GM23338 (cell line): ENCODE measurements around the gene LRMDA. TPM values are rescaled to one million over a fixed set of nuclear protein-coding genes. Genes with fewer than 3 reads are reported as not detected.

ENCODE experiments used
- ATAC-seq: fragments of 200-7000 bp; cut with Tn5 transposase; 3 replicates; pipeline ENCODE4 v1.9.1; 2020
- DNase-seq: peaks from one replicate; pipeline ENCODE4 v3.0.0-alpha.2; 2015; ENCODE audit warnings: low spot score
- H2AFZ ChIP-seq: fragments of 200-600 bp; sonication (generic); 2 replicates; pipeline ENCODE4 v1.8.0; 2016; ENCODE audit warnings: antibody characterized with exemption, mild to moderate bottlenecking, moderate library complexity
- H3F3A ChIP-seq: fragments of 200-600 bp; sonication (generic); replicated peaks from 2 replicates; pipeline ENCODE4 v1.8.0; 2017; ENCODE audit warnings: antibody characterized with exemption, mixed run types, low read depth
- H3K27ac ChIP-seq: fragments of 200-600 bp; sonication (generic); 2 replicates; pipeline ENCODE4 v1.6.1; 2016; ENCODE audit warnings: low read depth
- H3K27me3 ChIP-seq: fragments of 200-600 bp; sonication (generic); 2 replicates; pipeline ENCODE4 v1.8.0; 2016; ENCODE audit warnings: mild to moderate bottlenecking, mixed run types, moderate library complexity; ENCODE audit not compliant: insufficient read depth
- H3K36me3 ChIP-seq: fragments of 200-600 bp; sonication (generic); 2 replicates; pipeline ENCODE4 v1.8.0; 2016; ENCODE audit warnings: mild to moderate bottlenecking; ENCODE audit not compliant: insufficient read depth
- H3K4me1 ChIP-seq: fragments of 200-600 bp; sonication (generic); 2 replicates; pipeline ENCODE4 v1.8.0; 2016; ENCODE audit warnings: mild to moderate bottlenecking, moderate library complexity; ENCODE audit not compliant: insufficient read depth
- H3K4me2 ChIP-seq: fragments of 200-600 bp; sonication (generic); 2 replicates; pipeline ENCODE4 v1.7.1; 2017; ENCODE audit warnings: mixed run types
- H3K4me3 ChIP-seq: fragments of 200-600 bp; sonication (generic); 2 replicates; pipeline ENCODE4 v1.6.1; 2016; ENCODE audit warnings: mixed run types
- H3K79me2 ChIP-seq: fragments of 200-600 bp; sonication (generic); replicated peaks from 2 replicates; pipeline ENCODE4 v1.8.0; 2017; ENCODE audit warnings: mild to moderate bottlenecking; ENCODE audit not compliant: insufficient read depth
- H3K9me2 ChIP-seq: fragments of 200-600 bp; sonication (generic); 2 replicates; pipeline ENCODE4 v1.8.0; 2017; ENCODE audit not compliant: insufficient read depth
- H4K20me1 ChIP-seq: fragments of 200-600 bp; sonication (generic); replicated peaks from 2 replicates; pipeline ENCODE4 v1.8.0; 2017; ENCODE audit warnings: mild to moderate bottlenecking; ENCODE audit not compliant: insufficient read depth
- H3K27ac Mint-ChIP-seq: 2 replicates; pipeline ENCODE4 v1.8.0; 2020; ENCODE audit warnings: inconsistent platforms, mild to moderate bottlenecking, moderate library complexity, mixed read lengths
- H3K27me3 Mint-ChIP-seq: 3 replicates; pipeline ENCODE4 v1.8.0; 2022; ENCODE audit warnings: low read depth, mild to moderate bottlenecking, moderate library complexity, mixed read lengths, inconsistent platforms; ENCODE audit not compliant: insufficient read depth, poor library complexity
- H3K36me3 Mint-ChIP-seq: 3 replicates; pipeline ENCODE4 v1.8.0; 2021; ENCODE audit warnings: low read depth, mild to moderate bottlenecking, inconsistent platforms, moderate library complexity, mixed read lengths
- H3K4me1 Mint-ChIP-seq: 3 replicates; pipeline ENCODE4 v1.8.0; 2020; ENCODE audit warnings: mild to moderate bottlenecking, inconsistent platforms, mixed read lengths
- H3K4me3 Mint-ChIP-seq: 3 replicates; pipeline ENCODE4 v1.8.0; 2021; ENCODE audit warnings: moderate library complexity, mild to moderate bottlenecking, inconsistent platforms, mixed read lengths
- H3K9me3 Mint-ChIP-seq: 3 replicates; pipeline ENCODE4 v1.8.0; 2020; ENCODE audit warnings: moderate library complexity, mild to moderate bottlenecking, inconsistent platforms, mixed read lengths
- CREB1 ChIP-seq: fragments of 250-450 bp; sonication (Bioruptor Pico); IDR thresholded peaks from 2 replicates; pipeline ENCODE4 v1.5.0; 2020; ENCODE audit warnings: low read depth, mild to moderate bottlenecking, moderate library complexity
- EZH2 ChIP-seq: fragments of 200-600 bp; sonication (generic); IDR thresholded peaks from one replicate; pipeline ENCODE4 v1.8.0; 2017; ENCODE audit warnings: antibody characterized with exemption, mild to moderate bottlenecking, low read depth; ENCODE audit not compliant: unreplicated experiment
- EZH2phosphoT487 ChIP-seq: fragments of 200-600 bp; sonication (generic); IDR thresholded peaks from one replicate; pipeline ENCODE4 v1.8.1; 2018; ENCODE audit warnings: antibody characterized with exemption; ENCODE audit not compliant: unreplicated experiment
- JUNB ChIP-seq: IDR thresholded peaks from one replicate; pipeline ENCODE4 v1.6.1; 2016; ENCODE audit warnings: antibody characterized with exemption; ENCODE audit not compliant: unreplicated experiment
- NANOG ChIP-seq: IDR thresholded peaks from 2 replicates; pipeline ENCODE4 v1.6.1; 2016; ENCODE audit warnings: antibody characterized with exemption, borderline replicate concordance
- POLR2AphosphoS5 ChIP-seq: IDR thresholded peaks from 2 replicates; pipeline ENCODE4 v1.6.1; 2016; ENCODE audit warnings: antibody characterized with exemption, low read depth
- STAT1 ChIP-seq: IDR thresholded peaks from one replicate; pipeline ENCODE4 v1.6.1; 2016; ENCODE audit warnings: antibody characterized with exemption; ENCODE audit not compliant: unreplicated experiment
- ZNF114 ChIP-seq: fragments of 250-450 bp; sonication (Bioruptor Pico); IDR thresholded peaks from 2 replicates; pipeline ENCODE4 v1.5.0; 2020; ENCODE audit warnings: mild to moderate bottlenecking, moderate library complexity
- ZNF331 ChIP-seq: fragments of 250-450 bp; sonication (Bioruptor Pico); IDR thresholded peaks from 2 replicates; pipeline ENCODE4 v1.5.0; 2020; ENCODE audit warnings: low read depth, mild to moderate bottlenecking, moderate library complexity
- polyA plus RNA-seq: library from polyadenylated mRNA; unstranded; fragments of >200 nt; fragmentation: Nextera tagmentation; extraction: Ambion mirVana; gene quantifications from 2 replicates; pipeline ENCODE4 v1.2.1, GENCODE V29; 2016
- total RNA-seq: library from RNA; depleted of rRNA; stranded (reverse); fragments of >200 nt; shearing (Covaris generic); gene quantifications from 2 replicates; pipeline ENCODE4 v1.2.3, GENCODE V29; 2014
- TF ChIP-seq, protein P1 (sequence below): IDR thresholded peaks from one replicate; pipeline ENCODE4 v1.6.1; 2018; ENCODE audit warnings: antibody characterized with exemption; ENCODE audit not compliant: unreplicated experiment
- TF ChIP-seq, protein P2 (sequence below): IDR thresholded peaks from 2 replicates; pipeline ENCODE4 v1.6.1; 2016; ENCODE audit warnings: antibody characterized with exemption
- TF ChIP-seq, protein P3 (sequence below), 2 experiments: fragments of 200-600 bp in 1 of 2; sonication (generic) in 1 of 2; conservative IDR thresholded peaks; 2 replicates each; pipeline versions ENCODE4 v1.5.1 to v1.6.1; 2016 to 2017; ENCODE audit warnings: antibody characterized with exemption in 2 of 2, low read depth in 2 of 2, mild to moderate bottlenecking in 2 of 2, moderate library complexity in 1 of 2
- TF ChIP-seq, protein P4 (sequence below): fragments of 250-450 bp; sonication (Bioruptor Pico); IDR thresholded peaks from 2 replicates; pipeline ENCODE4 v1.5.0; 2020; ENCODE audit warnings: mild to moderate bottlenecking, moderate library complexity

Gene LRMDA
- total and polyA plus RNA-seq, 2 experiments from 2014 or later = 0.90 to 1.8 TPM

DNA sequence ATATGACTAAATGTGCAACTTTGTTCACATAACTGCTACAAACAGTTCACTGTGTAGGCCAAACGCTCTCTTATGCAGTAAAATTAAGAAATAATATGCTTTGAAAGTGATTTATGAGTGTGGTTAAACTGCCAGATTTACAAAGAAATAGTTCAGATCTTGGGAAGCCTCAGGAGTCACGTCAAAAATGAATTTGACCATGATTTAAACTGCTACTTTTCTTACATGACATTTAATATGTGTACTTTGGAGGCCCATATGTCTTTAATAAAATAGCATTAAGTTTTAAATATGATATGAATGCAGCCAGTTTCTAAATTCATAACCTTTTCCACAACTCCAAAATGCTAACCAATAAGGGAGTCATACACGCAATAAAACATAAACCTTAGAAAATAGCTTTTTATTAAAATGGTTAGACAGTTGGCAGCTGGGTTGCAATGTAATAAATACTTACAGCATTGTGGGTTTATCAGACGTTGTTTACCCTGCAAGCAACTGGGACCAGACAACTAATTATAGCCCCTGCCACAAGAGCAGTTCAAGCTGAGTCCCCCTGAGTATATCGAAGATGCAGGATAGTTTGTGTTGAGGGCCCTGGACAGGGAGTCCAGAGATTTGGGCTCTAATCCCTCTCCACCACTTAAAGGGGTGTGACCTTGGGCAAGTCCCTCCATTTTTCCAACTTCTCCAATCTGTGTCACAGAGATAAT is 640.4 kb downstream of the LRMDA start:
- peaks cover 46% of the 10 kb centered on the region for H3K36me3 Mint-ChIP-seq
- Histone ChIP-seq H3K9me2 (peaks cover 15% of the 10 kb centered on the region), H3F3A (no peaks in the 10 kb centered on the region), H3K36me3 (no peaks in the 10 kb centered on the region; the same call in 1 of the 2 replicates), H3K79me2 (no peaks in the 10 kb centered on the region), H4K20me1 (no peaks in the 10 kb centered on the region), H3K4me2 (no peak overlapping the region), H3K4me1 (no peaks in the 10 kb centered on the region), H3K4me3 (no peak overlapping the region), H3K27ac (no peak overlapping the region), H2AFZ (no peak overlapping the region), H3K27me3 (no peaks in the 10 kb centered on the region)
- TF ChIP-seq POLR2AphosphoS5 (no peak), ZNF114 (no peak), NANOG (no peak), STAT1 (no peak), EZH2phosphoT487 (no peak), ZNF331 (CRISPR knock-in tag) (no peak), EZH2 (no peak), JUNB (no peak), CREB1 (no peak)
- TF ChIP-seq, protein P1, sequence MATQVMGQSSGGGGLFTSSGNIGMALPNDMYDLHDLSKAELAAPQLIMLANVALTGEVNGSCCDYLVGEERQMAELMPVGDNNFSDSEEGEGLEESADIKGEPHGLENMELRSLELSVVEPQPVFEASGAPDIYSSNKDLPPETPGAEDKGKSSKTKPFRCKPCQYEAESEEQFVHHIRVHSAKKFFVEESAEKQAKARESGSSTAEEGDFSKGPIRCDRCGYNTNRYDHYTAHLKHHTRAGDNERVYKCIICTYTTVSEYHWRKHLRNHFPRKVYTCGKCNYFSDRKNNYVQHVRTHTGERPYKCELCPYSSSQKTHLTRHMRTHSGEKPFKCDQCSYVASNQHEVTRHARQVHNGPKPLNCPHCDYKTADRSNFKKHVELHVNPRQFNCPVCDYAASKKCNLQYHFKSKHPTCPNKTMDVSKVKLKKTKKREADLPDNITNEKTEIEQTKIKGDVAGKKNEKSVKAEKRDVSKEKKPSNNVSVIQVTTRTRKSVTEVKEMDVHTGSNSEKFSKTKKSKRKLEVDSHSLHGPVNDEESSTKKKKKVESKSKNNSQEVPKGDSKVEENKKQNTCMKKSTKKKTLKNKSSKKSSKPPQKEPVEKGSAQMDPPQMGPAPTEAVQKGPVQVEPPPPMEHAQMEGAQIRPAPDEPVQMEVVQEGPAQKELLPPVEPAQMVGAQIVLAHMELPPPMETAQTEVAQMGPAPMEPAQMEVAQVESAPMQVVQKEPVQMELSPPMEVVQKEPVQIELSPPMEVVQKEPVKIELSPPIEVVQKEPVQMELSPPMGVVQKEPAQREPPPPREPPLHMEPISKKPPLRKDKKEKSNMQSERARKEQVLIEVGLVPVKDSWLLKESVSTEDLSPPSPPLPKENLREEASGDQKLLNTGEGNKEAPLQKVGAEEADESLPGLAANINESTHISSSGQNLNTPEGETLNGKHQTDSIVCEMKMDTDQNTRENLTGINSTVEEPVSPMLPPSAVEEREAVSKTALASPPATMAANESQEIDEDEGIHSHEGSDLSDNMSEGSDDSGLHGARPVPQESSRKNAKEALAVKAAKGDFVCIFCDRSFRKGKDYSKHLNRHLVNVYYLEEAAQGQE = no peak
- TF ChIP-seq, protein P2, sequence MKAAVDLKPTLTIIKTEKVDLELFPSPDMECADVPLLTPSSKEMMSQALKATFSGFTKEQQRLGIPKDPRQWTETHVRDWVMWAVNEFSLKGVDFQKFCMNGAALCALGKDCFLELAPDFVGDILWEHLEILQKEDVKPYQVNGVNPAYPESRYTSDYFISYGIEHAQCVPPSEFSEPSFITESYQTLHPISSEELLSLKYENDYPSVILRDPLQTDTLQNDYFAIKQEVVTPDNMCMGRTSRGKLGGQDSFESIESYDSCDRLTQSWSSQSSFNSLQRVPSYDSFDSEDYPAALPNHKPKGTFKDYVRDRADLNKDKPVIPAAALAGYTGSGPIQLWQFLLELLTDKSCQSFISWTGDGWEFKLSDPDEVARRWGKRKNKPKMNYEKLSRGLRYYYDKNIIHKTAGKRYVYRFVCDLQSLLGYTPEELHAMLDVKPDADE = no peak
- TF ChIP-seq, protein P3, sequence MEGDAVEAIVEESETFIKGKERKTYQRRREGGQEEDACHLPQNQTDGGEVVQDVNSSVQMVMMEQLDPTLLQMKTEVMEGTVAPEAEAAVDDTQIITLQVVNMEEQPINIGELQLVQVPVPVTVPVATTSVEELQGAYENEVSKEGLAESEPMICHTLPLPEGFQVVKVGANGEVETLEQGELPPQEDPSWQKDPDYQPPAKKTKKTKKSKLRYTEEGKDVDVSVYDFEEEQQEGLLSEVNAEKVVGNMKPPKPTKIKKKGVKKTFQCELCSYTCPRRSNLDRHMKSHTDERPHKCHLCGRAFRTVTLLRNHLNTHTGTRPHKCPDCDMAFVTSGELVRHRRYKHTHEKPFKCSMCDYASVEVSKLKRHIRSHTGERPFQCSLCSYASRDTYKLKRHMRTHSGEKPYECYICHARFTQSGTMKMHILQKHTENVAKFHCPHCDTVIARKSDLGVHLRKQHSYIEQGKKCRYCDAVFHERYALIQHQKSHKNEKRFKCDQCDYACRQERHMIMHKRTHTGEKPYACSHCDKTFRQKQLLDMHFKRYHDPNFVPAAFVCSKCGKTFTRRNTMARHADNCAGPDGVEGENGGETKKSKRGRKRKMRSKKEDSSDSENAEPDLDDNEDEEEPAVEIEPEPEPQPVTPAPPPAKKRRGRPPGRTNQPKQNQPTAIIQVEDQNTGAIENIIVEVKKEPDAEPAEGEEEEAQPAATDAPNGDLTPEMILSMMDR (conservative IDR thresholded peaks at IDR 0.05; ENCODE audit: low read depth in 2 of 2) = no peak
- TF ChIP-seq, protein P4, sequence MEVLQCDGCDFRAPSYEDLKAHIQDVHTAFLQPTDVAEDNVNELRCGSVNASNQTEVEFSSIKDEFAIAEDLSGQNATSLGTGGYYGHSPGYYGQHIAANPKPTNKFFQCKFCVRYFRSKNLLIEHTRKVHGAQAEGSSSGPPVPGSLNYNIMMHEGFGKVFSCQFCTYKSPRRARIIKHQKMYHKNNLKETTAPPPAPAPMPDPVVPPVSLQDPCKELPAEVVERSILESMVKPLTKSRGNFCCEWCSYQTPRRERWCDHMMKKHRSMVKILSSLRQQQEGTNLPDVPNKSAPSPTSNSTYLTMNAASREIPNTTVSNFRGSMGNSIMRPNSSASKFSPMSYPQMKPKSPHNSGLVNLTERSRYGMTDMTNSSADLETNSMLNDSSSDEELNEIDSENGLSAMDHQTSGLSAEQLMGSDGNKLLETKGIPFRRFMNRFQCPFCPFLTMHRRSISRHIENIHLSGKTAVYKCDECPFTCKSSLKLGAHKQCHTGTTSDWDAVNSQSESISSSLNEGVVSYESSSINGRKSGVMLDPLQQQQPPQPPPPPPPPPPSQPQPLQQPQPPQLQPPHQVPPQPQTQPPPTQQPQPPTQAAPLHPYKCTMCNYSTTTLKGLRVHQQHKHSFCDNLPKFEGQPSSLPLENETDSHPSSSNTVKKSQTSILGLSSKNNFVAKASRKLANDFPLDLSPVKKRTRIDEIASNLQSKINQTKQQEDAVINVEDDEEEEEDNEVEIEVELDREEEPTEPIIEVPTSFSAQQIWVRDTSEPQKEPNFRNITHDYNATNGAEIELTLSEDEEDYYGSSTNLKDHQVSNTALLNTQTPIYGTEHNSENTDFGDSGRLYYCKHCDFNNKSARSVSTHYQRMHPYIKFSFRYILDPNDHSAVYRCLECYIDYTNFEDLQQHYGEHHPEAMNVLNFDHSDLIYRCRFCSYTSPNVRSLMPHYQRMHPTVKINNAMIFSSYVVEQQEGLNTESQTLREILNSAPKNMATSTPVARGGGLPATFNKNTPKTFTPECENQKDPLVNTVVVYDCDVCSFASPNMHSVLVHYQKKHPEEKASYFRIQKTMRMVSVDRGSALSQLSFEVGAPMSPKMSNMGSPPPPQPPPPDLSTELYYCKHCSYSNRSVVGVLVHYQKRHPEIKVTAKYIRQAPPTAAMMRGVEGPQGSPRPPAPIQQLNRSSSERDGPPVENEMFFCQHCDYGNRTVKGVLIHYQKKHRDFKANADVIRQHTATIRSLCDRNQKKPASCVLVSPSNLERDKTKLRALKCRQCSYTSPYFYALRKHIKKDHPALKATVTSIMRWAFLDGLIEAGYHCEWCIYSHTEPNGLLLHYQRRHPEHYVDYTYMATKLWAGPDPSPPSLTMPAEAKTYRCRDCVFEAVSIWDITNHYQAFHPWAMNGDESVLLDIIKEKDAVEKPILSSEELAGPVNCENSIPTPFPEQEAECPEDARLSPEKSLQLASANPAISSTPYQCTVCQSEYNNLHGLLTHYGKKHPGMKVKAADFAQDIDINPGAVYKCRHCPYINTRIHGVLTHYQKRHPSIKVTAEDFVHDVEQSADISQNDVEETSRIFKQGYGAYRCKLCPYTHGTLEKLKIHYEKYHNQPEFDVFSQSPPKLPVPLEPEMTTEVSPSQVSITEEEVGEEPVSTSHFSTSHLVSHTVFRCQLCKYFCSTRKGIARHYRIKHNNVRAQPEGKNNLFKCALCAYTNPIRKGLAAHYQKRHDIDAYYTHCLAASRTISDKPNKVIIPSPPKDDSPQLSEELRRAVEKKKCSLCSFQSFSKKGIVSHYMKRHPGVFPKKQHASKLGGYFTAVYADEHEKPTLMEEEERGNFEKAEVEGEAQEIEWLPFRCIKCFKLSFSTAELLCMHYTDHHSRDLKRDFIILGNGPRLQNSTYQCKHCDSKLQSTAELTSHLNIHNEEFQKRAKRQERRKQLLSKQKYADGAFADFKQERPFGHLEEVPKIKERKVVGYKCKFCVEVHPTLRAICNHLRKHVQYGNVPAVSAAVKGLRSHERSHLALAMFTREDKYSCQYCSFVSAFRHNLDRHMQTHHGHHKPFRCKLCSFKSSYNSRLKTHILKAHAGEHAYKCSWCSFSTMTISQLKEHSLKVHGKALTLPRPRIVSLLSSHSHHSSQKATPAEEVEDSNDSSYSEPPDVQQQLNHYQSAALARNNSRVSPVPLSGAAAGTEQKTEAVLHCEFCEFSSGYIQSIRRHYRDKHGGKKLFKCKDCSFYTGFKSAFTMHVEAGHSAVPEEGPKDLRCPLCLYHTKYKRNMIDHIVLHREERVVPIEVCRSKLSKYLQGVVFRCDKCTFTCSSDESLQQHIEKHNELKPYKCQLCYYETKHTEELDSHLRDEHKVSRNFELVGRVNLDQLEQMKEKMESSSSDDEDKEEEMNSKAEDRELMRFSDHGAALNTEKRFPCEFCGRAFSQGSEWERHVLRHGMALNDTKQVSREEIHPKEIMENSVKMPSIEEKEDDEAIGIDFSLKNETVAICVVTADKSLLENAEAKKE (CRISPR knock-in tag) = no peak
- H3K27me3 Mint-ChIP-seq = no peaks in the 10 kb centered on the region
- H3K9me3 Mint-ChIP-seq = peaks cover 46% of the 10 kb centered on the region
- H3K27ac Mint-ChIP-seq = no peak overlapping the region
- ATAC-seq = no peak
- no peak for DNase-seq
- no peak overlapping the region for H3K4me3 Mint-ChIP-seq
- H3K4me1 Mint-ChIP-seq = no peaks in the 10 kb centered on the region; the same call in 2 of the 3 replicates
